Hepatocyte (in vitro differentiated cells): ENCODE data around the gene OPCML.

ENCODE experiments used
- CTCF ChIP-seq: fragments of 200-600 bp; sonication (generic); IDR thresholded peaks from 2 replicates; pipeline ENCODE4 v1.5.1; 2016; ENCODE audit warnings: antibody characterized with exemption, mild to moderate bottlenecking; ENCODE audit not compliant: poor library complexity
- EZH2 ChIP-seq: fragments of 200-600 bp; sonication (generic); IDR thresholded peaks from 2 replicates; pipeline ENCODE4 v1.6.1; 2016; ENCODE audit warnings: antibody characterized with exemption, mild to moderate bottlenecking, borderline replicate concordance
- EZH2phosphoT487 ChIP-seq: fragments of 200-600 bp; sonication (generic); IDR thresholded peaks from one replicate; pipeline ENCODE4 v1.6.1; 2018; ENCODE audit warnings: antibody characterized with exemption, mild to moderate bottlenecking, low read depth, moderate library complexity; ENCODE audit not compliant: unreplicated experiment, severe bottlenecking

GRCh38 chr11:133133050-133133449, 399.3 kb downstream of the OPCML start:
- TF ChIP-seq CTCF (no peak), EZH2 (no peak), EZH2phosphoT487 (no peak)
